RWPE2 (cell line): ENCODE measurements around the gene NRTN.
"Not testable (repeated sequence)": the region's sequence is repeated elsewhere in the genome, so short reads cannot be mapped to it uniquely, and the experiment has no call there.

Experiments used
- ATAC-seq: fragments of 200-7000 bp; cut with Tn5 transposase; 3 replicates; pipeline ENCODE4 v1.9.1; 2021; ENCODE audit warnings: low read depth
- DNase-seq: peaks from one replicate; pipeline ENCODE4 v3.0.0-alpha.2; 2020; ENCODE audit warnings: low spot score
- H3K27ac ChIP-seq: fragments of 450-650 bp; 2 replicates; pipeline ENCODE4 v1.5.1; 2017; ENCODE audit warnings: mild to moderate bottlenecking; ENCODE audit not compliant: poor library complexity, severe bottlenecking
- H3K27me3 ChIP-seq: fragments of 250-450 bp; sonication (Bioruptor Pico); 2 replicates; pipeline ENCODE4 v1.5.1; 2021; ENCODE audit warnings: mild to moderate bottlenecking, moderate library complexity; ENCODE audit not compliant: insufficient read depth, poor library complexity, severe bottlenecking
- H3K36me3 ChIP-seq: fragments of 250-450 bp; sonication (Bioruptor Pico); 2 replicates; pipeline ENCODE4 v1.5.1; 2020; ENCODE audit warnings: low read depth, mild to moderate bottlenecking, moderate library complexity
- H3K4me1 ChIP-seq: fragments of 250-450 bp; sonication (Bioruptor Pico); 2 replicates; pipeline ENCODE4 v1.5.1; 2021; ENCODE audit warnings: mild to moderate bottlenecking, moderate library complexity; ENCODE audit not compliant: insufficient read depth, poor library complexity, severe bottlenecking
- H3K4me3 ChIP-seq: fragments of 250-450 bp; sonication (Bioruptor Pico); 2 replicates; pipeline ENCODE4 v1.5.1; 2021; ENCODE audit warnings: mild to moderate bottlenecking, moderate library complexity; ENCODE audit not compliant: severe bottlenecking
- H3K9me3 ChIP-seq: fragments of 250-450 bp; sonication (Bioruptor Pico); 2 replicates; pipeline ENCODE4 v1.5.1; 2021; ENCODE audit warnings: mild to moderate bottlenecking, moderate library complexity; ENCODE audit not compliant: severe bottlenecking
- CTCF ChIP-seq: fragments of 450-650 bp; IDR thresholded peaks from one replicate; pipeline ENCODE4 v1.5.1; 2017; ENCODE audit warnings: mild to moderate bottlenecking, moderate library complexity; ENCODE audit not compliant: poor library complexity, severe bottlenecking

The NRTN gene

GRCh38 chr19:5832527-5833216, 27.8 kb downstream of the NRTN start:
- DNase-seq (no peak), ATAC-seq (no peak)
- no peaks in the 10 kb centered on the region for H3K4me1 ChIP-seq
- H3K4me3 ChIP-seq = no peak overlapping the region
- no peak overlapping the region for H3K27ac ChIP-seq
- H3K9me3 ChIP-seq = no peaks in the 10 kb centered on the region
- no peaks in the 10 kb centered on the region for H3K36me3 ChIP-seq
- no peak for TF ChIP-seq CTCF
- H3K27me3 ChIP-seq = no peaks in the 10 kb centered on the region

GRCh38 chr19:5837761-5838352, 33.0 kb downstream of the NRTN start:
- no peak for TF ChIP-seq CTCF
- H3K9me3 ChIP-seq = no peaks in the 10 kb centered on the region
- ATAC-seq = no peak
- DNase-seq = no peak
- no peaks in the 10 kb centered on the region for H3K27me3 ChIP-seq
- no peak overlapping the region for H3K4me3 ChIP-seq
- no peak overlapping the region for H3K27ac ChIP-seq
- no peaks in the 10 kb centered on the region for H3K4me1 ChIP-seq
- no peaks in the 10 kb centered on the region for H3K36me3 ChIP-seq

- no peaks in the 10 kb centered on the region for H3K27me3 ChIP-seq
- no peaks in the 10 kb centered on the region for H3K36me3 ChIP-seq
- no peaks in the 10 kb centered on the region for H3K4me1 ChIP-seq
- H3K27ac ChIP-seq = no peak overlapping the region
- H3K4me3 ChIP-seq = no peak overlapping the region
- DNase-seq (no peak), ATAC-seq (no peak)
- H3K9me3 ChIP-seq = no peaks in the 10 kb centered on the region
- no peak for TF ChIP-seq CTCF
Observed at GRCh38 chr19:5838353-5839064, 33.6 kb downstream of the NRTN start.

GRCh38 chr19:5839065-5840017, 34.5 kb downstream of the NRTN start, which contains the start of gene FUT6:
Gene FUT6 (minus strand): TSS chr19:5839702. CDS start chr19:5832567, 7,135 bp downstream.
- no peak within 1 kb of the TSS for H3K4me3 ChIP-seq
- H3K4me1 ChIP-seq = no peaks in the 10 kb centered on the region
- H3K27ac ChIP-seq = no peak within 1 kb of the TSS
- H3K9me3 ChIP-seq = no peaks in the 10 kb centered on the region
- no peak for TF ChIP-seq CTCF
- no peaks in the 10 kb centered on the region for H3K36me3 ChIP-seq
- DNase-seq (no peak), ATAC-seq (no peak)
- no peaks in the 10 kb centered on the region for H3K27me3 ChIP-seq

GRCh38 chr19:5841735-5842111, 36.9 kb downstream of the NRTN start:
- H3K36me3 ChIP-seq, H3K4me1 ChIP-seq, ATAC-seq, DNase-seq, H3K27me3 ChIP-seq, H3K9me3 ChIP-seq, H3K4me3 ChIP-seq, H3K27ac ChIP-seq: not testable (repeated sequence)
